Measurements from ENCODE around the gene TMPRSS2. TPM values are rescaled to one million over a fixed set of nuclear protein-coding genes. Genes with fewer than 3 reads are reported as not detected.
A peak's percentile ranks its signal among the peaks of the same experiment; 100 is the strongest.

Gene TMPRSS2
- total RNA-seq, 2 experiments from 2014 or later = not detected

- Histone ChIP-seq H3K27me3 (ENCODE audit: control insufficient read depth in 1 of 2, insufficient read depth in 2 of 2, low read length in 2 of 2) (peaks cover 0 to 8% of the 10 kb centered on the region in 2 experiments), H3K4me1 (ENCODE audit: insufficient read depth, low read length) (peaks cover 5% of the 10 kb centered on the region), H3K27ac (ENCODE audit: low read depth in 1 of 2, low read length in 2 of 2) (no peak overlapping the region), H3K9me3 (ENCODE audit: control insufficient read depth in 1 of 2, insufficient read depth in 1 of 2, low read length in 2 of 2) (peaks cover 0 to 3% of the 10 kb centered on the region in 2 experiments), H3K36me3 (ENCODE audit: insufficient read depth, low read length) (no peaks in the 10 kb centered on the region), H3K4me3 (ENCODE audit: low read length) (no peak overlapping the region)
- Mint-ChIP-seq H3K4me3 (no peak overlapping the region), H3K36me3 (ENCODE audit: low read depth) (no peaks in the 10 kb centered on the region), H3K4me1 (ENCODE audit: low read depth) (peaks cover 4% of the 10 kb centered on the region), H3K9me3 (no peaks in the 10 kb centered on the region), H3K27ac (no peak overlapping the region), H3K27me3 (peaks cover 15% of the 10 kb centered on the region)
- CTCF ChIA-PET = no interaction called here
- POLR2A ChIA-PET = no interaction called here
- DNase-seq = no peak
- intact Hi-C loops (cut with DNase I, micrococcal nuclease) = no loop called here
- TF ChIP-seq CTCF (IDR thresholded peaks at IDR 0.05) = no peak
- no peak for ATAC-seq (ENCODE audit: poor library complexity)
Observed at GRCh38 chr21:41526478-41527087, 18.6 kb upstream of the TMPRSS2 start.

GRCh38 chr21:41523175-41523574, 15.2 kb upstream of the TMPRSS2 start:
- intact Hi-C loops (cut with DNase I, micrococcal nuclease) = no loop called here
- Mint-ChIP-seq H3K9me3 (no peaks in the 10 kb centered on the region), H3K27ac (no peak overlapping the region), H3K36me3 (ENCODE audit: low read depth) (no peaks in the 10 kb centered on the region), H3K4me3 (no peak overlapping the region), H3K4me1 (ENCODE audit: low read depth) (peaks cover 8% of the 10 kb centered on the region), H3K27me3 (peaks cover 11% of the 10 kb centered on the region)
- H3K9me3 ChIP-seq (ENCODE audit: control insufficient read depth in 1 of 2, insufficient read depth in 1 of 2, low read length in 2 of 2) = peaks cover 0 to 3% of the 10 kb centered on the region in 2 experiments
- H3K27ac ChIP-seq (ENCODE audit: low read depth in 1 of 2, low read length in 2 of 2) = no peak overlapping the region
- TF ChIP-seq CTCF (IDR thresholded peaks at IDR 0.05) = no peak
- CTCF ChIA-PET = no interaction called here
- POLR2A ChIA-PET = no interaction called here
- peaks cover 14% of the 10 kb centered on the region for H3K4me1 ChIP-seq (ENCODE audit: insufficient read depth, low read length)
- H3K27me3 ChIP-seq (ENCODE audit: control insufficient read depth in 1 of 2, insufficient read depth in 2 of 2, low read length in 2 of 2) = peaks cover 0 to 10% of the 10 kb centered on the region in 2 experiments
- H3K36me3 ChIP-seq (ENCODE audit: insufficient read depth, low read length) = no peaks in the 10 kb centered on the region
- DNase-seq (no peak), ATAC-seq (ENCODE audit: poor library complexity) (no peak)
- no peak overlapping the region for H3K4me3 ChIP-seq (ENCODE audit: low read length)

- POLR2A ChIA-PET = no interaction called here
- H3K27me3 Mint-ChIP-seq = peaks cover 11% of the 10 kb centered on the region
- DNase-seq = peak in 2 of 14 experiments; percentile 8 to 30
Observed at GRCh38 chr21:41521489-41522027, 13.6 kb upstream of the TMPRSS2 start.

More at GRCh38 chr21:41521489-41522027, 13.6 kb upstream of the TMPRSS2 start:
- Histone ChIP-seq H3K27me3 (ENCODE audit: control insufficient read depth in 1 of 2, insufficient read depth in 2 of 2, low read length in 2 of 2) (peaks cover 0 to 10% of the 10 kb centered on the region in 2 experiments), H3K27ac (ENCODE audit: low read depth in 1 of 2, low read length in 2 of 2) (no peak overlapping the region), H3K4me1 (ENCODE audit: insufficient read depth, low read length) (peaks cover 14% of the 10 kb centered on the region), H3K9me3 (ENCODE audit: control insufficient read depth in 1 of 2, insufficient read depth in 1 of 2, low read length in 2 of 2) (peaks cover 0 to 3% of the 10 kb centered on the region in 2 experiments), H3K4me3 (ENCODE audit: low read length) (no peak overlapping the region), H3K36me3 (ENCODE audit: insufficient read depth, low read length) (no peaks in the 10 kb centered on the region)
- no peak overlapping the region for H3K27ac Mint-ChIP-seq
- H3K4me3 Mint-ChIP-seq = peak overlapping the region; percentile 7
- H3K36me3 Mint-ChIP-seq (ENCODE audit: low read depth) = no peaks in the 10 kb centered on the region
- intact Hi-C loops (cut with DNase I, micrococcal nuclease) = no loop called here
- H3K4me1 Mint-ChIP-seq (ENCODE audit: low read depth) = peaks cover 8% of the 10 kb centered on the region
- CTCF ChIA-PET = no interaction called here
- H3K9me3 Mint-ChIP-seq = no peaks in the 10 kb centered on the region
- no peak for ATAC-seq (ENCODE audit: poor library complexity)
- TF ChIP-seq CTCF (IDR thresholded peaks at IDR 0.05) = no peak

Measured in CD4-positive, alpha-beta T cell (primary cell).